Cerebellar nuclear complex (tissue), 1 donor: ENCODE measurements around the gene FOXP1.
"Not testable (repeated sequence)": the region's sequence is repeated elsewhere in the genome, so short reads cannot be mapped to it uniquely, and the experiment has no call there.

Source experiments
- DNase-seq, 2 experiments: peaks; one replicate each; lab custom pipeline; 2025; lab: John Stamatoyannopoulos, UW

Gene FOXP1

DNA sequence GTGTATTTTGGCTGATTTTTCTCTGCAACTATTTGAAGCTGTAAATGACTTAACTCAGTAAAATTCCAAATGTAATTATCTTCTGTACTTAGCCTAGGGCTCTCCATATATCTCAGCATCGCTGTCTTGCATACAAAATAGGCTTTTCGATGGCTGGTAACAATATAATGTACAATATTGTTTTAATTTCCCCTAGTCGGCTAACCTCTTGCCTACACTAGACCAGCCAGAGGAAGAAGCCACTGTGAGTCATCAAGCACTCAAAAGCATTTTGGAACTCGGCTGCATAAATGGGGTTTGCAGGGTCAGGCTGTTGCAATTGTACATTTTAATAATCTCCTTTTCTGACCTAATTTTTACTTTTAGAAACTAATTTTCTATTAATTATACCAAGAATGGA lies 583.8 kb downstream of the FOXP1 start:
- DNase-seq = no peak

DNA sequence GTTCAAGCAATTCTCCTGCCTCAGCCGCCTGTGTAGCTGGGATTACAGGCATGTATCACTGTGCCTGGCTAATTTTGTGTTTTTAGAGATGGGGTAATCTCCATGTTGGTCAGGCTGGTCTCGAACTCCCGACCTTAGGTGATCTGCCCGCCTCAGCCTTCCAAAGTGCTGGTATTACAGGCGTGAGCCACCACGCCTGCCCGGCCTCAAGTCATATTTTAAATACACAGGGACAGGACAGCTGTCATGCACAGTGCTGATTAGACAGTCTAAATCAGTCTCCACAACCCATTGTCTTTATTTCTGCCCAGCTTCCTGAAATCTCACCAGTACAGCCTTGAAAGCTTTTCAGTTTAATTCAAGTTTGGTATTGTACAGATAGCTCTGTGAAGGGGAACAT lies 587.4 kb downstream of the FOXP1 start:
- DNase-seq = no peak

DNA sequence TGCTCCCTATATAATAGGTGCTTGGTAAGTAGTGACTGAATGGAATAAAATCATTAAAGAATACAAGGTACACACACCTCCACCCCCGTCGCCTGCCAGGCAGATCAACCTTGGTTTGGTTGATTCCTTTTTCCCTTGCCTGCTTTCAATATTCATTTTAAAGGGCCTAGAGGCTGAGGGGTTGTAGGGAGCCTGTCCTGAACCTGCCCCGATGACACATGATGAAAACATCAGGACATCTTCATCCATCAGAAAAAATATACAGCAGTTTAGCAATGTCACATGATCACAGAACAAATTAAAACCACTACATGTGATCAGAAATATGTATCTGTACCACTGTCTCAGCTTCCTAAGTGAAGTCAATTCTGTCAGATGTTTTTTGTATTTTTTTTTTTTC lies 588.9 kb downstream of the FOXP1 start:
- DNase-seq = no peak

DNA sequence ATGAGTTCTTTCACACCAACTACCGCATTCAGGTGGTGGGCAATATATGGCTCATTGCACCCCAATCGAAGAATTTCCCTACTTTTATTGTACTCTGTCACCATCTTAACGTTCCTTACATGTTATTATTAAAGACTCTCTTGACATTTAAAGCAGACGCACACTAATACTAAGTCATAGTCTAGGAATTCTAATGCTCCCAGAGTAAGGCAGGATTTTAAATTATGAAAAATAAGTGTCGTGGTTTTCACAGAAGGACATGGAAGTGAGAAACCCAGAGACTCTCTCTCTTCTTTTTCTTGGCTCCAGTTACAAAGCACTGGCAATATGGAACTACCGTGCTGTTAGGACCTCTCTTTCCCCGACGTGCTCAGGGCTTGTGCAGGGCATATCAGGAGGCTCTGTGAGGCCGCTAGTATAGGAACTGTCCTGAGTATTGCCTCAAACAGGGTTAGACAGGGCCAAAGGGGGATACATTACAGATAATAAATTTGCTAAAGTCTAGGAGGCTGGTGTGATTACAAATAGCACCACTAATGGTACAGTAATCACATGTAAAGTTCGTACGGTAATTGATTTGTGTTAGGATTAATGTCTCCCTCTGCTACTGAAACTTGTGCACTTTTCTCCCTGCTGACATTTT lies 590.8 kb downstream of the FOXP1 start:
- no peak for DNase-seq

DNA sequence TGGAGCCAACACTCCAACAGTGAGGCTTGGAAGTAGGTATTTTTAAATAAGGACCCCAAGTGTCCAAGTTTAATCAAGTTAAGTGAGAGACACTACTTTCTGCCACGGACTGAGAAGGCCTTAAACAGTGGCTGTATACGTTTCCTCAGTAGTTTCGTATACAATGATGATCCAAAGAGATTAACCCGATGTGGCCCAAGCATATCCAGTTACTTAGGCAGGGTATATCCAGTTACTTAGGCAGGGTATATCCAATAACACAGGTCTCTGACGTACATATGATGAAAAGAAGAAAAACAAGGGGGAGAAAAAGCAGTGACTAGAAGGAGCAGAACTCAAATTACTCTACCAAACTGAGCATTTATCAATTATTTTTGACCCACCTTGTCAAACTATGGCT lies 591.4 kb downstream of the FOXP1 start:
- no peak for DNase-seq

DNA sequence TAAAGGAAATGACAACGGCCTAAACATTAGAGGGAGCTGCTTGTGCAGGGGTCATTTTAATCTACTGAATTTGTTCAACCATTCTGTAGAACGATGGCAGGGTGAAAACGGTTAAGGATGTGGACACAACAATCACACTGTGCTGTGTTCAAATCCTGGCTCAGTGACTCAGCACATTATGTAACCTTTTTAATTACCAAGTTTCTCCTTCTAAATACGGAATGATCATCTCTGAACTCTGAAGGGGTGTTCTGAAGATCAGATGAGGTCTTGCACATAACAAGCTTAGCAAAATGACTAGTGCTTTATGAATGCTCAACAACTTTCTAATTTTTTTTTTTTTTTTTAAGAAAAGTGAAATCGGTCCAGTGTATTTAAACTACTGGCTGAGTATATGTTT lies 592.8 kb downstream of the FOXP1 start:
- no peak for DNase-seq

DNA sequence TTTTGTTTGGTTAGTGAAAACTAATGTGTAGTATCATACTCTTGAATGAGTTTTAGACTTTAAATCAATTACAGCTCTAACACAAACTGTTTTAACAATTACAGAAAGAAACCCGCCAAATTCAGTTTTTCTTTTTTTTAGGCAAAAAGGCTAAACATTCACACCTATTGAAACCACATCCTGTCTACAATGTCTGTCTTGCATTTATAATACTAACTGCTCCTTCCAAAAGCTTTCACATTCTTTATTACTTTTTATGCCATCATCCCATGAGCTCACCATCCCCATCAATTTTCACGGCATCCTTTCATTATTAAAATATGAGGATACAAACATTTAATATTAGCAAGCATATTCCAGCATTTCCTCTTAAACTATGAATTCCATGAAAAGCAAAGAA lies 593.3 kb downstream of the FOXP1 start:
- no peak for DNase-seq

DNA sequence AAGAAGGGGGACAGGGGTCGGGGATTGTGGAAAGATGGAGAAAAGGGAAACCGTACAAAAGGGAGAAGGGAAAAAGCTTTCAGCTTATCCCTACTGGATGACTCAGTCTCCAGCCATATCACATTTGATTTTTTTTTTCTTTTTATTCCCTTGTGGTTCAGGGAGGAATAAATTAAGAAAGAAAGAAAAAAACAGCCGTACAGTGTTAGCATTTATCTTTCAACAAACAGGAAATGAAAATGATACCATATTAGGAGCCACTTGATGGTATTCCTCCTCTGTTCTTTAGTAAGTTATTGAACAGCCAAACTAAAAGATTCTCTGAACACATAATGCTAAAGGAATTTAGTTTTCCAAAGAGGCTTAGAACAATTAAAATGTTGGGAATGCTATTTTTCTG lies 594.4 kb downstream of the FOXP1 start:
- DNase-seq = no peak

DNA sequence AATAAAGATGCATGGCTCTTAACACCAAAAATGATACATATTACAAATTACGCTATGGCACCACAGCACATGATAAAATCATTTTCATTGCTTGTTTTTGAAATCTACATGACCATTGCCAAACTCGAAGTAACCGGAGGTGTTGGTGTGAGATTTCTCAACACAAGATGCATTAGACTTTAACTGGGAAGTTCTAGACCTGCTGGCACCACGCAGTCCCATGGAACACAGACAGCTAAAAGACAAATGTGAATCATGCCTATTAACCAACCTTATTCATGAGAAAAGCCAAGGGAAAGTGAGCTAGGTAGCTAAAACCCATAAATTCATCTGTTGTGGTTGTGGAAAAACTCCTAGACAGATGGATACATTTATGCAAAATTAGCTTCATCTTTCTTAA lies 595.4 kb downstream of the FOXP1 start:
- DNase-seq = no peak

DNA sequence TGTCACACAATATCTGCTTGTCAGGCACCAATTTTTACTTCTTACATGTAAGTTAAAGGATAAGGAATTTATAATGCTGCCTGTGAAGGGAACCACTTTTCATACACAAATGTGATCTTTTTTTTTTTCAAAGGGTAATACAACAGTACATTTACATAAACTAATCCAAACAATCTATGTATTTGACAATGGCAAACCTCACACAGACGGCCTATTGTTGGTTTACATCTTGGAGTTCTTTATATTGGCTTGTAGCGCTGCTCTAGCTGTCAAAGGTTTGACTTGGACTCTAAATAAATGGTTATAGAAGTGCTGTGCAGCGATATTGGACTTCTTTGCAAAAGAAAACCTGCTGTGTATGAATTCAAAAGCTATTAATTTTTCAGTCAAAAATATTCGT lies 598.0 kb downstream of the FOXP1 start:
- DNase-seq = no peak

DNA sequence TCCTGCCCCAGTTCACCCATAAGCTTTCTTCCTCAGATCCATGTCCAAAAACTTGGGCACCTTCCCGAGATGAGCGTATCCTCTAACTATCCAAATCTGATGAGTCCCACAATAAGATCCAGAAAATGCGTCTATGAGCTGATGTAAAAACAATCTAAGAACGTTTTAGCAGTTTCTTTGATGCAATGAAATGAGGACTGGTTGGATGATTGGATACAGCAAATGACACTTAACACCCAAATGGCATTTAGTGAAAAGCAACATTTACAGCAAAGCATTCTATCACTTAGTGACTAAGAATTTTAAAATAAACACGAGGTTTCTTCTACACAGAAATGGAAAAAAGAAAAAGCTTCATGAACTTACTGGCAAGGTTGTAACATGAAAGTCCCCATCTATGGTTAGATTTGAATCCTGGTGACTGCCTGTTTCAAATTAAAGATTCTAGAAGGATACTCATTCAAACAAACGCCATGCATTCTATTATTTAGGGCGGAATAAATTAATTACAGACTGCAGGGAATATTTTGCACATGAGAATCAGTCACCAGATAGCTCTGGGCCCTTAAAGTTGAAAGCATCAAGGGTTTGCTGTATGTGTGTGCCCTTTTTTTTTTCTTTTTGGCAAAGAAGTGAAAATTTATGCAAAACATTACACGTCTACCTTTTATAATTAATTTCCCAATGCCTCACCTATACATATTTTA lies 598.6 kb downstream of the FOXP1 start:
- no peak for DNase-seq

DNA sequence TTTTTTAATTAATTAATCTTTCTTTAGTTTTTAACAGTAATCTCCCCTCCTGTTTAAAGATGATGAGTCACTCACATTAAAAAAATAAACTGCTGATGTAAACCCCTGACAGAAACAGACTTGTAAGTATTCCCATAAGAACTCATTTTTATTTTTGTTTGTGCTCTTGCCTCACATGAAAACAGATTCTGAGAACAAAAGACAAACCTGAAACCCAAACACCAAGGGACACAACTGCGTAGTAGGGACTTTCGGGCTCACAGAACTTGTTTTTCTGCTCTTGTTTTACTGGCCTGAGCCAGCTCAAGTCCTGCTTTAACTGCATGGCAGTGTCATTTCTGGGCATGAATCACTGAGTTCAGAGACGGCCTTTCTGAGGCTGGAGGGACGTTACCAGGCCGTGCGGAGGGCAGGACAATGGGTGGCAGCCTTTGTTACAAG lies 600.8 kb downstream of the FOXP1 start:
- no peak for DNase-seq

DNA sequence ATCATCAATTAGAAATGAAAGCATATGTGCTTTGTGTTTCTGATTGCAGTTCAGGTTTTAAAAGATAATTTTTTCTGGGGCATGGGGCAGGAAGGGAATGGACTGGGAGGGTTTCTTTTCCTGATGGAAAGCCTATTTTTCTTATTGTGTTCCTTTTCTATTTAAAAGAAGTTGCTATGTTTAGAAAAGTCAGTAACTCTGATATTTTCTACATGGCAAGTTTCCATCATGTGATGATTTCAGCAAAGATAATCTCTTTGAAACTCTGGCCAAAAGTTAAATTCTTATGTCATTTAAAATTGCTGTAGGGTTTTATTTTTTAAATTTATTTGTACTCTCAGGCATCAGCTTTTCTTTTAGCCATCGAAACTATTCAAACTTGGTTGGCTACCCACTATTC lies 601.2 kb downstream of the FOXP1 start:
- no peak for DNase-seq

DNA sequence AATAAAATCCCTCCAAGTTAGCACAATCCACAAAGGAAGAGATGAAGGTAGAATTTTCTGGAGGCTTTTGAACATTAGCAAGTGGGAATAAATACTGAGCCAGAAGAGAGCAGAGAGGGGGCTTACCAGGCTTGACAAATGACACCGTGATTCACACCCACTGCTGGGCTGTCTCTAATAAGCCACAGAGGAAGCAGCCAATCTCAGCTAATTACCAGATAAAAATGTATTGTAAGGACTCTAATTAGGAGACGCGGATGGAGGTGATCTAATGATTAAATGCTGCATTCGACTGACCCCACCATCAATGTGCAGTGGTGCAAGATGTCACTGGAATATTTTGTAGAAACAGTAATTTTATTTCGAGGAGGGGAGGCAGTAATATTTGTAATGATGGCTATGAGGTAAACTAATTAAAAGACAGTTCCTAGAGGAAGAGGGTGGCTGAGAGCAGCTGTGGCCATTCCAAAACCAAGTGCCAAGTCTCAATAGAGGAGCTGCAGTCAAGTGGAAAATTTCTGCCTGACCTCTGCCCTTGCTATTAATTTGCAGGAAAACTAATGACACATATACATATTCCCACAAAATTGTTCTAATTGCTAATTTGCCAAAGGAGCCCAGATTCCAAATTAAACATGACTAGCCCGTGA lies 602.2 kb downstream of the FOXP1 start:
- DNase-seq = no peak

DNA sequence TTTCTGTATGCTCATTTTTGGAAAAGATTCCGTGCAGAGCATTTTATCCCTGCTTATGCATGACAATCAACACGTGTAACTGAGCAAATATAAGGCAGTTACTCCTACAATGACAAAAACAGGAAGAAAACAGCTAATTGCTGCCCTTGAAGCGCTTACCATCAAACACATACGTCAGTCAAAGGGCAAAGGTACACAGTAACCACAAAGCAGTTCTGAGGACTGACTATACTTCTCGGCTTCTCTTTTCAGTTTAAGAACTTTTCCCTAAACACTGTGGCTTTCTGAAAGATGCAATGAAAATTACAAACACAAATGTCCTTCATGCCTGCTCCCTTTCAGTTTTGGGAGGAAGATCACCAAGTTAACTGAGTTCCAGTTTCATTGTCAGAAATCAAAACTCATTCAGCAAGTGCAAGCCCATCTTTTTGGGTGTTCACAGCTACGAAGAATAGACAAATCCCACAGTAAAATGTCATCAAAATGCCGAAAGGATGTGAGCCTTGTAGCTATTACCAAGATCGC lies 602.8 kb downstream of the FOXP1 start:
- no peak for DNase-seq

DNA sequence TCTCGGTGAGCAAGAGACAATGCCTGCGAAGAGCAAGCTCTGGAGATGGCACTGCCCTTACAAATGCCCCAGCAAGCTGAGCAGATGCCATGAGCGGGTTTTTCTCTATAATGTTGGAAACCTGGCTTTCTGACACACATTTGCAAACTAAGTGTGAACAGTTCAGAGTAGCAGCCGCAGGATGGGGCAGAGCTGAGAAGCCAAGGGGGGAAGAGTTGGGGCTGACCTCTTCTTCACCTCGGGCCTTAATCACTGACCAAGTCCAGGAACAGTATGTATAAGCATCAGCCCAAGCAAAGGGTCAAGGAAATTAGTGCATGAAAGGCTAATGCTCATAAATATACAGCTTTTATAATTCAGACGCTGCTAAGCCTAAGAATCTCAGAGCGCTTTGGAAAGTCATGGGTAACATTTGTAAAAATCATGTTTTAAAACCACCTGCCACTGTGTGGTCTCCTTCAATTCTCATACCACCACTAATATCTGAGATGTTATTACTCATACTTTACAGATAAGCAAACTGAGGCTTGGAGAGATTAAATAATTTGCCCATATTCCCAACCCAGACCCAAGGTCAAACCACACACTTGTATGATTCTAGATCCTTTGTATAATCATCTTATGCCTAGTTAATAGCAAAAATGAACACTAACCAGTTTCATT lies 603.4 kb downstream of the FOXP1 start:
- no peak for DNase-seq

DNA sequence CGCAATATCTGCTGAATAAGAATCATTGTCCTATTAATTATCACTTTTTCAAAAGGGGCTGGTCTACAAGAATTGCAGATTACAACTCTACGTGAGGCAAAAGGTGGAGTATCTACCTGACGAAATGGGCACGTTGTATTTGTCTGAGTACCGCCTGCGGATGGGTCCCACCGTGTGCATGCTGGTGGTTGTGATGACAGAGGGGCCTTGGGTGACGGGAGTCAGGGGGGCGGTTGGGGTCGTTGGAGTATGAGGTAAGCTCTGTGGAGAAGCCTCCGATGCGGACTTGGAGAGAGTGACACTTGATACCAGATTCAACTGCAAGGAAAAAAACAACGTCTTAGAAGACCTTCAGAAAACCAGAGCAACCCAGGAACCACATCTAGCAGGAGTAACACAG lies 605.8 kb downstream of the FOXP1 start:
- no peak for DNase-seq

DNA sequence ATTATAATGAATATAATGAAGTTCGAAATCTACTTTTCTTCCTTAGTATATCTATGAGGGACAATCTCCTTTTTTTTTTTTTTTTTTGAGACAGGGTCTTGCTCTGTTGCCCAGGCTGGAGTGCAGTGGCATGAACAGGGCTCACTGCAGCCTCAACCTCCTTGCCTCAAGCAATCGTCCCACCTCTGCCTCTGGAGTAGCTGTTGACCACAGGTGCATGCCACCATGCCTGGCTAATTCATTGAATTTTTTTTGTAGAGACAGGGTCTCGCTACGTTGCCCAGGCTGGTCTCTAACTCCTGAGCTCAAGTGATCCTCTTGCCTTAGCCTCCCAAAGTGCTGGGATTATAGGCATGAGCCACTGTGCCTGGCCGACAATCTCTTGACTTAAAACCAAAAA lies 607.5 kb downstream of the FOXP1 start:
- not testable (repeated sequence) for DNase-seq

DNA sequence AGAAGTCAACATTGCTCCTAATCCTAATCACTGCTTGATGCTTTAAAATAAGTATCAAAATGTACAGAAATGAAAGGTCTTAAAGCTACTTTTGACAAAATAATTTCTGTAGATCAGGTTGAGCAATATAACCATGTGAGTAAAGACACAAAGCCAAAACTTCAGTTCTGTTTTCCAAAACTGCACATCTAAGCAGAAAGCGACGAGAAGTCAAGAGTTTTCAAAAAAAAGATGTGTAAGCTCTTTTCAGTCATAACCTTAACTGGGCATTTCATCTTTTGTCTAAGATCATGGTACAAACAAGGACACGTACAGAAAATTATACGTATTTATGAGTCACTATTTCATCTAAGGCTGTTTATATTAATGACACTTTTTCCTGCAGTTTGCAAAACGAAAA lies 608.8 kb downstream of the FOXP1 start:
- no peak for DNase-seq

DNA sequence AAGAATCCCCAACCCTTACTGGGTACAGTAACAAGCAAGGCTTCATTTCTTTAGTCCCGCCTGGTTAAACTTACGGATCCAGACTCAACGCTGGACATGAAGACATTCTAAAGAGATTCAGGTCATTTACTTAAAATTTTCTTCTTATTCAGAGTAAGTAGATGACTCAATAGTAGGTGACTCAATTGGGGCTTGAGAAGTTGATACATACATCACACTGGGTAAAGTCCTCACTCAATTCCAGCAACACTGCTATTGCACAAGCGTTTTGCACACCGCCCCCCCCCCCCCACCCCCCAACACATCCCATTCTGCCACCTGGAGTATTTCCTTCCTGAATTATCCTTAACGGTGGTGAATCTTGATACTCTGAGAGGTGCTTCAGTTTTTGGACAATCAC lies 610.0 kb downstream of the FOXP1 start:
- no peak for DNase-seq

DNA sequence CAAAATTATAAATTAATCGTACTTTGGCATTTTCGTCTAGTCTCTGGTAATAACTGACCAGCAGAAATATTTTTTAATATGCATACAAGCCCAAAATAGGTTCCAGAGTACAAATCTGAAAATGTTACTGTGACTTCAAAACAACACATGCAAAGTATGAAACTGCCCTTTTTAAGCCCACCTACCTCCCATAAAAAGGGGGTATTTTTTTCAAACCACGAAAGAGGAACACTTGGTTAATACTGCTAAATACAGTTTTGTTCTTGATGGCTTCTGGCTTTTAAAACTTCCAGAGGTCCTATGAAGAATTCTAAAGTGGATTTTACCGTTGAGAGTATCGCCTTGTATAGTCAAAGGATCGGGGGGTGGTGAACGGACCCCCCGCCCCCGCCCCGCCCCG lies 610.7 kb downstream of the FOXP1 start:
- no peak for DNase-seq

DNA sequence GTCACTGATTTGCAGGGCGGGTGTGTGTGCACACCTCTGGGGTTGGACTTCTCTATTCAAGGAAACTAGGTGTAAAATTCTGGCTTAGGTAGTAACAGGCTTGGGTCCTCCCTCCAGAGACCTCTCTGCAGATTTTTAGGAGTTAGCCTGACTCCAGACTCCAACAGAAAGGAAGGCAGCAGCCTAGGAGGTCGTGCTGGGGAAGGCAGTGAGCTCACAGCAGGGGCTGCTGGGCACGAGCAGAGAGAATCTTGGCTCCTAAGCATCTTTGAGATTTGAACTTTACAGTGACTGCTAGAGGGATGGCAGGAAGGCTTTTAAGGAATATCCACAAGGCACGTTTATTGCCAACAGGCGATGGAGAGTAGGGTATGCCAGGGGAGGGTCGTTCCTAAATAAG lies 612.6 kb downstream of the FOXP1 start:
- DNase-seq = no peak

DNA sequence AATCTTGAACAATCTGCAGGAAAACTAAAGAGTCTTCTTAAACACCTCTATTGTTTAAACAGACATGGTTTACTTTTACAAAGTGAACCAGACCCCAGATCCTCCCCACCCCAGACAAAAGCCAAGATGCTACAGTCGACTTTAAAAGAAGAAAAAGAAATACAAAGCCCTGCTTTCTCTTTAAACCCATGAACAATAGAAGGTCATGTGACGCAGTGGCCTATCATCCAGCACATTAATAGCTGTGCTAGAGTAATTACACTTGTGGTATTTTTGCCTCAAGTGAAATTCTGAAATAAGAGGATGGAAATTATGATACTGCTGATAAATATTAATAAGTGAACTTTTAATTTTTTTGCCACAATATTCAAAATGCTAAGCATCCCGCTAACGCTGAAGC lies 613.4 kb downstream of the FOXP1 start:
- DNase-seq = no peak
